ENCODE data around the gene PDGFA.

Gene PDGFA

DNA sequence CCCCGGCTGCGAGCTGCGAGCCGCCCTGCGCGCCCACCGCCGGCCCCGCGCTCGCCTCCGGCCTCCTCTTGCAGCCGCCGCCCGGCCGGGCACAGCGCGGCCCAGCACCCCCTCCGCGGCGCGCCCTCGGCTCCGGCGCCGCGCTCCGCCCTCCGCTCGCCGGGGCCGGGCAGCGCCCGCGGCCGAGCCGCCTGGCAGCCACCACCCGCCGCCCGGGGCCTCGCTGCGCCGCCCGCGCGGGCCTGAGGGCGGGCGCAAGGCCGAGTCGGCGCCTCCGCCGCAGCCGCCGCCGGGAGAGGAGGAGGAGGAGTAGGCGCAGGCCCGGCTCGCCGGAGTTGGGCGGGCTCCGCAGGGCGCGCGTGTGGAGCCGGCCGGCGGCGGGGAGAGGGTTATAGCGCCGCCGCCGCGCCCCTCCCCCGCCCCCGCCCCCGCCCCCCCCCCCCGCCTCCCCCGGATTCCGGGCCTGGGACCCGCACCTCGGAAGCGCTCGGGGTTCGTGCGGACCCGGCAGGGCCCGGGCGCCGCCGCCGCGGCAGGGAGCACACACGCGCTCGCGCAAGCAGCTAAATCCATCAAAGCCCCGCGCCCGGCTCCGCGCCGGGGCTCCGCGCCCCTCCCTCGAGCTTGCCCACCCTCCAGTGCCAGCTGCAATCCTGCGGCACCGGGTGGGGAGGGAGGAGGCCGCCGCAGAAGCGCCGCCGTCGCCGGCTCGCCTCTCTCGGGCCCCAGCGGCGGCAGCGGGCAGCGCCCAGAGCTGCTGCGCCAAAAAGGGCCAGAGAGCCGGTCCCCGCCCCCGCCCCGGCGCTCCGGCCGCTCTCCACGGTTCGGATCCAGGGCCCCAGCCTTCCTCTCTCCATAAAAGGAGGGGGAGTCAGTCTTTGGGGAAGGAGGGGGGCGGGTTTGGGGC is at the start of gene PDGFA:
Gene PDGFA (minus strand): TSS at position 363 of the 907 bp plus-strand sequence. CDS start 845 bp downstream, outside the sequence.
- Histone ChIP-seq H3K4me1 (ENCODE audit: control insufficient read depth in 1 of 2, insufficient read depth in 1 of 2, low read depth in 1 of 2, low read length in 1 of 2) (peaks cover 0 to 21% of the 10 kb centered on the region in 2 experiments), H3K27me3 (peaks cover 98% of the 10 kb centered on the region), H3K9me3 (no peaks in the 10 kb centered on the region), H3K4me3 (ENCODE audit: low read depth in 1 of 2, low read length in 1 of 2) (peak within 1 kb of the TSS in 1 of 2 experiments; percentile 10), H3K36me3 (no peaks in the 10 kb centered on the region), H3K27ac (no peak within 1 kb of the TSS)
- TF ChIP-seq, protein P1, sequence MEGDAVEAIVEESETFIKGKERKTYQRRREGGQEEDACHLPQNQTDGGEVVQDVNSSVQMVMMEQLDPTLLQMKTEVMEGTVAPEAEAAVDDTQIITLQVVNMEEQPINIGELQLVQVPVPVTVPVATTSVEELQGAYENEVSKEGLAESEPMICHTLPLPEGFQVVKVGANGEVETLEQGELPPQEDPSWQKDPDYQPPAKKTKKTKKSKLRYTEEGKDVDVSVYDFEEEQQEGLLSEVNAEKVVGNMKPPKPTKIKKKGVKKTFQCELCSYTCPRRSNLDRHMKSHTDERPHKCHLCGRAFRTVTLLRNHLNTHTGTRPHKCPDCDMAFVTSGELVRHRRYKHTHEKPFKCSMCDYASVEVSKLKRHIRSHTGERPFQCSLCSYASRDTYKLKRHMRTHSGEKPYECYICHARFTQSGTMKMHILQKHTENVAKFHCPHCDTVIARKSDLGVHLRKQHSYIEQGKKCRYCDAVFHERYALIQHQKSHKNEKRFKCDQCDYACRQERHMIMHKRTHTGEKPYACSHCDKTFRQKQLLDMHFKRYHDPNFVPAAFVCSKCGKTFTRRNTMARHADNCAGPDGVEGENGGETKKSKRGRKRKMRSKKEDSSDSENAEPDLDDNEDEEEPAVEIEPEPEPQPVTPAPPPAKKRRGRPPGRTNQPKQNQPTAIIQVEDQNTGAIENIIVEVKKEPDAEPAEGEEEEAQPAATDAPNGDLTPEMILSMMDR (IDR thresholded peaks at IDR 0.05): no peak

DNA sequence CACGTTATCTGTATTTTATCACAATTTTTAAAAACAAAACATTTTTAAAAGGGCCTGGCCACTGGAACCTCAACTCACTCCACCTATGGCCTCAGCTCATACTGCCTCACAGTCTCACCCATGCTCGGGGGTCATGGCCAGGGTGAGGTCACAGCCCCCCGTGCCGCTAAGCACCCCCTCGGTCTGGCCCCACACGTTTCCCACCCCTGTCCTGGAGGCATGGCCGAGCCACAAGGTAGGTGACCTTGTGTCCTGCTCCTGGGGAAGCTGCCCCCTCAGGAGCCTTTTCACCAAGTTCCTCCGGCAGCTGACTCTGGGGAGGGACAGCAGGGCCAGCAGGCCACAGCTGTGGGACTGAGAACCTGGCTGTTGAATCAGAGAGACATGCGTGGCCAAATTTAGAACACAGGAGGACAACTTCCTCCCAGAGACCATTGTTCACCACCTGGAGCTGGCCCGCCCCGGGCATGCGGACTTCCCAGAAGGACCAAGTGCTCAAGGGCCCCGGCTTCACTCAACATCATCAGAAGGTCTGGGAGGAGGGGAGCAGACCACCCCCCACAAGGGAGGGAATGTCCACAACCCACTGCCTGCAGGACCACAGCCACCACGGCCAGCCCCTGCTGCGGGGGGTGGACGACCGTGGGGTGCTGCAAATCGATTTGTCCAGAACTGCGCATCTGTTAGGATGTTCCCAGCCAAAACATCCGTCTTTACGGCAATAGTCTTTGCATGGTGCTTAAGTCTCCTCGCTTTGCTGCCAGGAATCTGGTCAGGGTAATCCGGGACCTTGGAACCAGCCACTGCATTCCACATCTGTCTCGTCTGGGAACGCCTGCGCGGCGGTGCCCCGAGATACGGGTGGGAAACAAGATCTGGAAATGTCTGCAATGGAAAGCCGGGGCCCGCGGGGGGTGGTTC is 48.6 kb upstream of the PDGFA start:
- TF ChIP-seq, protein P1 (IDR thresholded peaks at IDR 0.05): no peak
- no peak overlapping the region for H3K27ac ChIP-seq
- H3K27me3 ChIP-seq: no peaks in the 10 kb centered on the region
- H3K9me3 ChIP-seq: no peaks in the 10 kb centered on the region
- H3K36me3 ChIP-seq: no peaks in the 10 kb centered on the region
- H3K4me3 ChIP-seq (ENCODE audit: low read depth in 1 of 2, low read length in 1 of 2): no peak overlapping the region
- H3K4me1 ChIP-seq (ENCODE audit: control insufficient read depth in 1 of 2, insufficient read depth in 1 of 2, low read depth in 1 of 2, low read length in 1 of 2): no peaks in the 10 kb centered on the region

DNA sequence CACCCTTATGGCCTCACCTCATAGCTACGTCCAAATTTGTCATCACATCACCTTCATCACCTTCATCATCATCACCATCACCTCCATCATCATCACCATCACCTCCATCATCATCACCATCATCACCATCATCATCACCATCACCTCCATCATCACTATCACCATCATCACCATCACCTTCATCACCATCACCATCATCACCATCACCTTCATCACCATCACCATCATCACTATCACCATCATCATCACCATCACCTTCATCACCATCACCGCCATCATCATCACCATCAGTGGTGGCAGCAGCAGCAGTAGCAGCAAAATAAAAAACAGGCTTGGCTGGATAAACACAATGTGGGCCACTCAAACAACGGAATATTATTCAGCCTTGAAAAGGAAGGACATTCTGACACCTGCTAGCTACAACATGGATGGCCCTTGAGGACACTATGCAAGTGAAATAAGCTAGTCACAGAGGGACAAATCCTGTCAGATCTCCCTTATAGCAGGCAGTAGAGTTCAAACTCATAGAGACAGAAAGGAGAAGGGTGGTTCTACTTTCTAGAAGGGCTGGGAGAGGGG is 47.7 kb upstream of the PDGFA start:
- Histone ChIP-seq H3K4me3 (ENCODE audit: low read depth in 1 of 2, low read length in 1 of 2) (no peak overlapping the region), H3K27ac (no peak overlapping the region), H3K4me1 (ENCODE audit: control insufficient read depth in 1 of 2, insufficient read depth in 1 of 2, low read depth in 1 of 2, low read length in 1 of 2) (no peaks in the 10 kb centered on the region), H3K36me3 (no peaks in the 10 kb centered on the region), H3K27me3 (no peaks in the 10 kb centered on the region), H3K9me3 (no peaks in the 10 kb centered on the region)
- TF ChIP-seq, protein P1 (IDR thresholded peaks at IDR 0.05): no peak

DNA sequence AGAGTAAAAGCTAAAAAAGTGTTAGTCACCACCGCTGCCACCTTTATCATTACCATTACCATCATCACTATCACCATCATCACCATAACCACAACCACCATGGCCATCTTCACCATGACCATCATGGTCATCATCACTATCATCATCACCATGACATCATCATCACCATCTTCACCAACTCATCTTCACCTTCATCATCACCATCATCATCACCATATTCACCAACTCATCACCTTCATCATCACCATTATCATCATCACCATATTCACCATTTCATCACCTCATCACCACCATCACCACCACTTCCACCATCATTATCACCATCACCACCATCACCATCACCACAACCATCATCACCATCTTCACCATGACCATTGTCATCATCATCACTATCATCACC is 46.5 kb upstream of the PDGFA start:
- H3K9me3 ChIP-seq: no peaks in the 10 kb centered on the region
- no peak overlapping the region for H3K27ac ChIP-seq
- no peaks in the 10 kb centered on the region for H3K4me1 ChIP-seq (ENCODE audit: control insufficient read depth in 1 of 2, insufficient read depth in 1 of 2, low read depth in 1 of 2, low read length in 1 of 2)
- no peaks in the 10 kb centered on the region for H3K27me3 ChIP-seq
- TF ChIP-seq, protein P1 (IDR thresholded peaks at IDR 0.05): no peak
- no peaks in the 10 kb centered on the region for H3K36me3 ChIP-seq
- H3K4me3 ChIP-seq (ENCODE audit: low read depth in 1 of 2, low read length in 1 of 2): no peak overlapping the region

DNA sequence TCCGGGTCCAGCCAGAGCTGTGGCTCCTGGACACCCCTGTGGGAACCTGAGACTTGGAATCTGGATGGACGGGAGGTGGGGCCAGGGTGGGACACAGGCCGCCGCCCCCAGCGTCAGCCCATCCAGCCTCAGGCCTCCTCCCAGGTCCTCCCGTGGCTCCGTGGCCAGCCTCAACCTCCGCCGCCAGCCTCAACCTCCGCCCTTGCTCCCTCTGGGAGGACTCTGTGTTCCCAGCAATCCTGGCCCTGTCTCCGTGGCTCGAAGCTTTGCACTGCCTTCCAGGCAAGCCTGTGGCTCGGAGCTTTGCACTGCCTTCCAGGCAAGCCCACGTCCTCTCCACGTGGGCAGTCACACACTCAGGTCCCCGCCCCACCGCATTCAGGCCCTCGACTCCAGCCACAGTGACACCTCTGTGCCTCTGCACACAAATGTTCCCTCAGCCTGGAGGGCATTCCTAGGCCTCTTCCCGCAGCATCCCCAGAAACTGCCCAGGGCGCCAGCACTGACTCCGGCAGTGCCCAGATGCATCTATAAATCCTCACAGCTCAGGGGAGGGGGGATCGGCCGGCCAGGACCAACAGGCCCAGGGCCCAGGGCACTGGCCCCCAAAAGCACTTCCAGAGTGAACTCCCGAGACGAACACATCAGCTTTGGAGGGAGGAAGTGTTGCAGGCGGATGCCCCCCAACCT is 44.7 kb upstream of the PDGFA start:
- Histone ChIP-seq H3K4me1 (ENCODE audit: control insufficient read depth in 1 of 2, insufficient read depth in 1 of 2, low read depth in 1 of 2, low read length in 1 of 2) (no peaks in the 10 kb centered on the region), H3K27ac (no peak overlapping the region), H3K9me3 (no peaks in the 10 kb centered on the region), H3K36me3 (no peaks in the 10 kb centered on the region), H3K4me3 (ENCODE audit: low read depth in 1 of 2, low read length in 1 of 2) (no peak overlapping the region), H3K27me3 (no peaks in the 10 kb centered on the region)
- TF ChIP-seq, protein P1 (IDR thresholded peaks at IDR 0.05): no peak
